Measurements from ENCODE around the gene AP2S1. TPM values are rescaled to one million over a fixed set of nuclear protein-coding genes. Genes with fewer than 3 reads are reported as not detected.

Gene AP2S1
- total and polyA plus RNA-seq, 2 experiments from 2014 or later: 140 to 299 TPM

GRCh38 chr19:46861691-46862502 lies 11.3 kb upstream of the AP2S1 start:
- Histone ChIP-seq H3K9me2 (ENCODE audit: insufficient read depth) (no peaks in the 10 kb centered on the region), H3K27ac (ENCODE audit: low read depth) (peak overlapping the region; percentile 70; the same call in 1 of the 2 replicates), H3F3A (replicated peaks; ENCODE audit: low read depth) (peaks cover 33% of the 10 kb centered on the region), H3K27me3 (ENCODE audit: insufficient read depth) (no peaks in the 10 kb centered on the region), H3K4me2 (peak overlapping the region; percentile 100), H3K79me2 (replicated peaks; ENCODE audit: insufficient read depth) (peaks cover 72% of the 10 kb centered on the region), H4K20me1 (replicated peaks; ENCODE audit: insufficient read depth) (peaks cover 38% of the 10 kb centered on the region), H2AFZ (no peak overlapping the region), H3K4me3 (peak overlapping the region; percentile 95), H3K36me3 (ENCODE audit: insufficient read depth) (no peaks in the 10 kb centered on the region), H3K4me1 (ENCODE audit: insufficient read depth) (peaks cover 49% of the 10 kb centered on the region)
- H3K27me3 Mint-ChIP-seq (ENCODE audit: insufficient read depth, low read depth, poor library complexity): peaks cover 7% of the 10 kb centered on the region
- no peak overlapping the region for H3K27ac Mint-ChIP-seq
- peak; percentile 43 for DNase-seq (ENCODE audit: low spot score)
- H3K36me3 Mint-ChIP-seq (ENCODE audit: low read depth): peaks cover 5% of the 10 kb centered on the region; the same call in 1 of the 3 replicates
- TF ChIP-seq, protein P1, sequence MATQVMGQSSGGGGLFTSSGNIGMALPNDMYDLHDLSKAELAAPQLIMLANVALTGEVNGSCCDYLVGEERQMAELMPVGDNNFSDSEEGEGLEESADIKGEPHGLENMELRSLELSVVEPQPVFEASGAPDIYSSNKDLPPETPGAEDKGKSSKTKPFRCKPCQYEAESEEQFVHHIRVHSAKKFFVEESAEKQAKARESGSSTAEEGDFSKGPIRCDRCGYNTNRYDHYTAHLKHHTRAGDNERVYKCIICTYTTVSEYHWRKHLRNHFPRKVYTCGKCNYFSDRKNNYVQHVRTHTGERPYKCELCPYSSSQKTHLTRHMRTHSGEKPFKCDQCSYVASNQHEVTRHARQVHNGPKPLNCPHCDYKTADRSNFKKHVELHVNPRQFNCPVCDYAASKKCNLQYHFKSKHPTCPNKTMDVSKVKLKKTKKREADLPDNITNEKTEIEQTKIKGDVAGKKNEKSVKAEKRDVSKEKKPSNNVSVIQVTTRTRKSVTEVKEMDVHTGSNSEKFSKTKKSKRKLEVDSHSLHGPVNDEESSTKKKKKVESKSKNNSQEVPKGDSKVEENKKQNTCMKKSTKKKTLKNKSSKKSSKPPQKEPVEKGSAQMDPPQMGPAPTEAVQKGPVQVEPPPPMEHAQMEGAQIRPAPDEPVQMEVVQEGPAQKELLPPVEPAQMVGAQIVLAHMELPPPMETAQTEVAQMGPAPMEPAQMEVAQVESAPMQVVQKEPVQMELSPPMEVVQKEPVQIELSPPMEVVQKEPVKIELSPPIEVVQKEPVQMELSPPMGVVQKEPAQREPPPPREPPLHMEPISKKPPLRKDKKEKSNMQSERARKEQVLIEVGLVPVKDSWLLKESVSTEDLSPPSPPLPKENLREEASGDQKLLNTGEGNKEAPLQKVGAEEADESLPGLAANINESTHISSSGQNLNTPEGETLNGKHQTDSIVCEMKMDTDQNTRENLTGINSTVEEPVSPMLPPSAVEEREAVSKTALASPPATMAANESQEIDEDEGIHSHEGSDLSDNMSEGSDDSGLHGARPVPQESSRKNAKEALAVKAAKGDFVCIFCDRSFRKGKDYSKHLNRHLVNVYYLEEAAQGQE (IDR thresholded peaks at IDR 0.05; ENCODE audit: unreplicated experiment): no peak
- TF ChIP-seq ZNF331 (CRISPR knock-in tag; IDR thresholded peaks at IDR 0.05; ENCODE audit: low read depth): no peak
- TF ChIP-seq ZNF114 (CRISPR knock-in tag; IDR thresholded peaks at IDR 0.05): no peak
- no peak for TF ChIP-seq POLR2AphosphoS5 (IDR thresholded peaks at IDR 0.05; ENCODE audit: low read depth)
- TF ChIP-seq EZH2 (IDR thresholded peaks at IDR 0.05; ENCODE audit: low read depth, unreplicated experiment): no peak
- TF ChIP-seq STAT1 (IDR thresholded peaks at IDR 0.05; ENCODE audit: unreplicated experiment): no peak
- TF ChIP-seq CREB1 (CRISPR knock-in tag; IDR thresholded peaks at IDR 0.05; ENCODE audit: low read depth): no peak
- no peak for TF ChIP-seq NANOG (IDR thresholded peaks at IDR 0.05; ENCODE audit: borderline replicate concordance)
- TF ChIP-seq, protein P2, sequence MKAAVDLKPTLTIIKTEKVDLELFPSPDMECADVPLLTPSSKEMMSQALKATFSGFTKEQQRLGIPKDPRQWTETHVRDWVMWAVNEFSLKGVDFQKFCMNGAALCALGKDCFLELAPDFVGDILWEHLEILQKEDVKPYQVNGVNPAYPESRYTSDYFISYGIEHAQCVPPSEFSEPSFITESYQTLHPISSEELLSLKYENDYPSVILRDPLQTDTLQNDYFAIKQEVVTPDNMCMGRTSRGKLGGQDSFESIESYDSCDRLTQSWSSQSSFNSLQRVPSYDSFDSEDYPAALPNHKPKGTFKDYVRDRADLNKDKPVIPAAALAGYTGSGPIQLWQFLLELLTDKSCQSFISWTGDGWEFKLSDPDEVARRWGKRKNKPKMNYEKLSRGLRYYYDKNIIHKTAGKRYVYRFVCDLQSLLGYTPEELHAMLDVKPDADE (IDR thresholded peaks at IDR 0.05): no peak
- TF ChIP-seq, protein P3, sequence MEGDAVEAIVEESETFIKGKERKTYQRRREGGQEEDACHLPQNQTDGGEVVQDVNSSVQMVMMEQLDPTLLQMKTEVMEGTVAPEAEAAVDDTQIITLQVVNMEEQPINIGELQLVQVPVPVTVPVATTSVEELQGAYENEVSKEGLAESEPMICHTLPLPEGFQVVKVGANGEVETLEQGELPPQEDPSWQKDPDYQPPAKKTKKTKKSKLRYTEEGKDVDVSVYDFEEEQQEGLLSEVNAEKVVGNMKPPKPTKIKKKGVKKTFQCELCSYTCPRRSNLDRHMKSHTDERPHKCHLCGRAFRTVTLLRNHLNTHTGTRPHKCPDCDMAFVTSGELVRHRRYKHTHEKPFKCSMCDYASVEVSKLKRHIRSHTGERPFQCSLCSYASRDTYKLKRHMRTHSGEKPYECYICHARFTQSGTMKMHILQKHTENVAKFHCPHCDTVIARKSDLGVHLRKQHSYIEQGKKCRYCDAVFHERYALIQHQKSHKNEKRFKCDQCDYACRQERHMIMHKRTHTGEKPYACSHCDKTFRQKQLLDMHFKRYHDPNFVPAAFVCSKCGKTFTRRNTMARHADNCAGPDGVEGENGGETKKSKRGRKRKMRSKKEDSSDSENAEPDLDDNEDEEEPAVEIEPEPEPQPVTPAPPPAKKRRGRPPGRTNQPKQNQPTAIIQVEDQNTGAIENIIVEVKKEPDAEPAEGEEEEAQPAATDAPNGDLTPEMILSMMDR (conservative IDR thresholded peaks at IDR 0.05; ENCODE audit: low read depth in 2 of 2): no peak
- TF ChIP-seq, protein P4, sequence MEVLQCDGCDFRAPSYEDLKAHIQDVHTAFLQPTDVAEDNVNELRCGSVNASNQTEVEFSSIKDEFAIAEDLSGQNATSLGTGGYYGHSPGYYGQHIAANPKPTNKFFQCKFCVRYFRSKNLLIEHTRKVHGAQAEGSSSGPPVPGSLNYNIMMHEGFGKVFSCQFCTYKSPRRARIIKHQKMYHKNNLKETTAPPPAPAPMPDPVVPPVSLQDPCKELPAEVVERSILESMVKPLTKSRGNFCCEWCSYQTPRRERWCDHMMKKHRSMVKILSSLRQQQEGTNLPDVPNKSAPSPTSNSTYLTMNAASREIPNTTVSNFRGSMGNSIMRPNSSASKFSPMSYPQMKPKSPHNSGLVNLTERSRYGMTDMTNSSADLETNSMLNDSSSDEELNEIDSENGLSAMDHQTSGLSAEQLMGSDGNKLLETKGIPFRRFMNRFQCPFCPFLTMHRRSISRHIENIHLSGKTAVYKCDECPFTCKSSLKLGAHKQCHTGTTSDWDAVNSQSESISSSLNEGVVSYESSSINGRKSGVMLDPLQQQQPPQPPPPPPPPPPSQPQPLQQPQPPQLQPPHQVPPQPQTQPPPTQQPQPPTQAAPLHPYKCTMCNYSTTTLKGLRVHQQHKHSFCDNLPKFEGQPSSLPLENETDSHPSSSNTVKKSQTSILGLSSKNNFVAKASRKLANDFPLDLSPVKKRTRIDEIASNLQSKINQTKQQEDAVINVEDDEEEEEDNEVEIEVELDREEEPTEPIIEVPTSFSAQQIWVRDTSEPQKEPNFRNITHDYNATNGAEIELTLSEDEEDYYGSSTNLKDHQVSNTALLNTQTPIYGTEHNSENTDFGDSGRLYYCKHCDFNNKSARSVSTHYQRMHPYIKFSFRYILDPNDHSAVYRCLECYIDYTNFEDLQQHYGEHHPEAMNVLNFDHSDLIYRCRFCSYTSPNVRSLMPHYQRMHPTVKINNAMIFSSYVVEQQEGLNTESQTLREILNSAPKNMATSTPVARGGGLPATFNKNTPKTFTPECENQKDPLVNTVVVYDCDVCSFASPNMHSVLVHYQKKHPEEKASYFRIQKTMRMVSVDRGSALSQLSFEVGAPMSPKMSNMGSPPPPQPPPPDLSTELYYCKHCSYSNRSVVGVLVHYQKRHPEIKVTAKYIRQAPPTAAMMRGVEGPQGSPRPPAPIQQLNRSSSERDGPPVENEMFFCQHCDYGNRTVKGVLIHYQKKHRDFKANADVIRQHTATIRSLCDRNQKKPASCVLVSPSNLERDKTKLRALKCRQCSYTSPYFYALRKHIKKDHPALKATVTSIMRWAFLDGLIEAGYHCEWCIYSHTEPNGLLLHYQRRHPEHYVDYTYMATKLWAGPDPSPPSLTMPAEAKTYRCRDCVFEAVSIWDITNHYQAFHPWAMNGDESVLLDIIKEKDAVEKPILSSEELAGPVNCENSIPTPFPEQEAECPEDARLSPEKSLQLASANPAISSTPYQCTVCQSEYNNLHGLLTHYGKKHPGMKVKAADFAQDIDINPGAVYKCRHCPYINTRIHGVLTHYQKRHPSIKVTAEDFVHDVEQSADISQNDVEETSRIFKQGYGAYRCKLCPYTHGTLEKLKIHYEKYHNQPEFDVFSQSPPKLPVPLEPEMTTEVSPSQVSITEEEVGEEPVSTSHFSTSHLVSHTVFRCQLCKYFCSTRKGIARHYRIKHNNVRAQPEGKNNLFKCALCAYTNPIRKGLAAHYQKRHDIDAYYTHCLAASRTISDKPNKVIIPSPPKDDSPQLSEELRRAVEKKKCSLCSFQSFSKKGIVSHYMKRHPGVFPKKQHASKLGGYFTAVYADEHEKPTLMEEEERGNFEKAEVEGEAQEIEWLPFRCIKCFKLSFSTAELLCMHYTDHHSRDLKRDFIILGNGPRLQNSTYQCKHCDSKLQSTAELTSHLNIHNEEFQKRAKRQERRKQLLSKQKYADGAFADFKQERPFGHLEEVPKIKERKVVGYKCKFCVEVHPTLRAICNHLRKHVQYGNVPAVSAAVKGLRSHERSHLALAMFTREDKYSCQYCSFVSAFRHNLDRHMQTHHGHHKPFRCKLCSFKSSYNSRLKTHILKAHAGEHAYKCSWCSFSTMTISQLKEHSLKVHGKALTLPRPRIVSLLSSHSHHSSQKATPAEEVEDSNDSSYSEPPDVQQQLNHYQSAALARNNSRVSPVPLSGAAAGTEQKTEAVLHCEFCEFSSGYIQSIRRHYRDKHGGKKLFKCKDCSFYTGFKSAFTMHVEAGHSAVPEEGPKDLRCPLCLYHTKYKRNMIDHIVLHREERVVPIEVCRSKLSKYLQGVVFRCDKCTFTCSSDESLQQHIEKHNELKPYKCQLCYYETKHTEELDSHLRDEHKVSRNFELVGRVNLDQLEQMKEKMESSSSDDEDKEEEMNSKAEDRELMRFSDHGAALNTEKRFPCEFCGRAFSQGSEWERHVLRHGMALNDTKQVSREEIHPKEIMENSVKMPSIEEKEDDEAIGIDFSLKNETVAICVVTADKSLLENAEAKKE (CRISPR knock-in tag; IDR thresholded peaks at IDR 0.05): no peak
- TF ChIP-seq EZH2phosphoT487 (IDR thresholded peaks at IDR 0.05; ENCODE audit: unreplicated experiment): no peak
- TF ChIP-seq JUNB (IDR thresholded peaks at IDR 0.05; ENCODE audit: unreplicated experiment): no peak
- H3K4me3 Mint-ChIP-seq: no peak overlapping the region
- no peaks in the 10 kb centered on the region; the same call in 2 of the 3 replicates for H3K9me3 Mint-ChIP-seq
- H3K4me1 Mint-ChIP-seq: peaks cover 18% of the 10 kb centered on the region
- no peak for ATAC-seq

All from GM23338 (cell line).